NCI-H82 (cell line): ENCODE measurements around the gene MYO16.
"Not testable (repeated sequence)": the region's sequence is repeated elsewhere in the genome, so short reads cannot be mapped to it uniquely, and the experiment has no call there.

ENCODE experiments used
- DNase-seq: peaks from one replicate; lab custom pipeline; 2025; lab: John Stamatoyannopoulos, UW

The MYO16 gene

DNA sequence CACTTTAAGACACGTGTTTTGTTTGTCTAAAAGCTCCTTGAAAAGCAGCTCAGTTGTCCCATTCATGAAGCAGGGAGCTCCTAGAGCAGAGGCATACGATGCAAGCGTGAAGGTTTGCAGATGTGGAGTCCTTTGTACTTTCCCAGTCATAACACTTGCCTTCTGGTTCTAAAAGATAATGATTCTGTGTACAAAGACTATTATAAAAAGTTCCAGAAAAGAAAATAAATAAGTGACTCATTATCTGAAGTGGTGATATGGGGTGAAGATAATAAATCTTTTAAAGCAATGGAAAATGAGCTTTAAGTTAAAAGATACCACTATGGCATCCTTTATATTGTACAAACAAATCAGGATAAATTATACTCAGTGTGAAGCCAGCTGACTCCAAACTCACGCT, 569.9 kb downstream of the MYO16 start:
- DNase-seq = no peak

DNA sequence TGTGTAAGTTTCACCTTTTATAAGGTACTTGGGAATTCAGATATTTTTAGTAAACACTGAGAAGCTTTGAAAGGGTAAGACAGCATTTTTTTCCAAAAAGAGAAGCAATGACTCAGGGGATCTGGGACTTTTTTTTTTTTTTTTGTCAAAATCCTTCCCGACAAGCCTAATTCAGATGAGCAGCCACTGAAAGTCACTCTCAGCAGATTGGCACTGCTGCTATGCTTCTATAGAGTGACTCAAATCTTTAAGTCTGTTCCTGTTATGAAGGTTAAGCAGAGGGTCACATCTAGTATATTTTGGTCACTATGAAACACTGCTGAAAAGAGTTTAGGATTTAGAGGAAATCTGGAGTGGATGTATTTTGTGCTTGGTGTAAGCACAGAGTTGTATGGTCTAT, 571.1 kb downstream of the MYO16 start:
- no peak for DNase-seq

DNA sequence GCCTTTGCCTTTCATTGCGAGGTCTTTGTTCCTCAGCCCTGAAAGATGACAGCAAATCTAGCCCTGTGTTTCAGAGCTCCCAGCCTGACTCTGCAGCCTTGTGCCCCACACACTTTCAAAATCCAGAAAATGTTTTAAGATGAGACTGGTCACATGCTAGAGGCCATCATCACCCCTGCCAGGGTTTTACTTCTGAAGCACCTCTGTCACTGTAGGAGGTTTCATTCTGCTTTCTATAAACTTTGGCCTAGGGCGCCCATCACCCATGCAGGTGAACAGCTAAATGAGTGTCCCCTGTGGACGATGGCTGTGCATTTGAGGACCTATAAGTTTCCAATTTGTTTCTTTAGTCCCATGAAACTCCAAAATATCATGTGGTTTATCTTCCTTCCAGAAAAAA, 574.2 kb downstream of the MYO16 start:
- DNase-seq = no peak

DNA sequence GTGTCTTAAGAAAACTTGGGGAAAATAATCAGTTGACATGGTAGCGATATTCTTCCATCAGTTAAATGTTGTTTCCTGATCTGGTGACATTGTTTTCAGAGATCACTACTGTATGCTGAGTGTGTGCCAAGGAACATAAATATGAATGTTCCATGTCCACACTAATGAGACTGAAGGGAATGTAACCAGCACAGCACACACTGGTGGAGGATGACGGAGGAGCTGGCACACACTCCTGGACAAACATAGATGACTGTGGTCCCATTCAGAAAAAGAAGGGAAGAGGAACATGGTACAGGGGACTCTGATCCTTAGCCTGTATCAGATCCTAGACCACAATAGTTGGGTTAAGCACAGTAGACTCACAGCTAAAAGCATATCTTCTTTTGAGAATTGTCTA, 574.8 kb downstream of the MYO16 start:
- no peak for DNase-seq

DNA sequence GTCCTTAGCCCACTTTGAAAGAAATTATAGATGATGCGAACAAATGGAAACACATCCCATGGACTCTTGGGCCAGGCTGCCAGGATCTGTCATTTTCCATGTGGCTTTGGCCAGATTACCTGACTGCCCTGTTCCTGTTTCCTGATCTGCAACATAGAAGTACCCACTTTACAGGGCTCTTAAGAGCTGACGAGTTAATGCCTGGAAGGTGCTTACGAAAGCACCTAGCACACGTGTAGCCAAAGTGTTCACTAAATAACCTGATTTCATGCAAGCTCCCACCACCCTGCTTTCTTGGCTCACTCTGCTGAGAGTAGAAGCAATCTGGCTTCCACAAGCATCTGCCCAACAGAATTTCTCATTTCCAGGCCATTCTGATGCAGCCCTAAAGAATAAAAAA, 575.2 kb downstream of the MYO16 start:
- DNase-seq = no peak

DNA sequence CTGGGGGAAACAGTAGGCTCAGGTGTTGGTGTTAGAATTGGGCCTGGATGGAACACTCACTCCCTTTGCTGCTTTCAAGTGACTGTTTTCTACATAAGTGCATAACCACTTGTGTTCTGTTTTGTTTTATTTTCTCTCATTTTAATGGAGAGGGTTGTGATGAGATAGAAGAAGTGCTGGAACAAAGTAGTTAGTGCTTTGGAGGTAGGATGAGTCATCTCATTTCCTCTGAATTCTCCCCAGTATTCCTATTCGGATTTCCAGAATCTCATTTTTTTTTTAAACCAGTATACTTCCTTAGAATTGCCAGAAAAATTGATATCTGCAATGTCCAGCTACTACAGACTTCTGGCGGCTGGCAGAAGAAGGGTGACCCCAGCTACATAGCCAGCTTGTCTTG, 575.9 kb downstream of the MYO16 start:
- no peak for DNase-seq

DNA sequence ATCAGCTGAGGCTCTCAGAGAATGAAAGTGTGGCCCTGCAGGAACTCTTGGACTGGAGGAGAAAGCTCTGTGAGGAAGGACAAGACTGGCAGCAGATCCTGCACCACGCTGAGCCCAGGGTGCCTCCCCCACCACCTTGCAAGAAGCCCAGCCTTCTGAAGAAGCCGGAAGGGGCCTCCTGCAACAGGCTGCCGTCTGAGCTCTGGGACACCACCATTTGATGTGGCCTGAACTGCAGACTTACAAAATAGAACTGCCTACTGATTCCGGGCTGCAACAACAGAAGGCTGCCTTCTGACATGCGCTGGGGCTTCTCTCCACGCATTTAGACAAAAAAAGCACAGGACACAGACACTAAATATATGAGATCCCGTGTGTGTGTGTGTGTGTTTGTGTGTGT, 577.2 kb downstream of the MYO16 start:
- no peak for DNase-seq

DNA sequence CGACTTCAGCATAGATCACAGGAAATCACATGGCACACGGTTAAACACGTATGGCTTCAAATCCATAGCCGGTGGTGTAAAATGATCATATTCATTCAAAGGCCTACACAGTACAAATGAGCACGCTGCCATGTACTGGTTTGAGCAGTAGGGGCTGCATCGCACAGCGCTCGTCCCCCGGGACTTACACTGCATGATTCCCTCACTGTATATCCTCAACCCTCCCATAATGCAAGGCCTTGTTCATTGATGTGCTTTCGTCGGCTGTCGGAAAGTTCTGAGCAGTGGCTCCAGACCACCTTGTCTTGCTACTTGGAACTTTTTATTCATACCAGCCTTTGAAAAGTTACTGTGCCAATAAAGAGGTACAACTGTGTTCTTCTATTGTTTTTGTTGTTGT, 578.2 kb downstream of the MYO16 start:
- DNase-seq = no peak

DNA sequence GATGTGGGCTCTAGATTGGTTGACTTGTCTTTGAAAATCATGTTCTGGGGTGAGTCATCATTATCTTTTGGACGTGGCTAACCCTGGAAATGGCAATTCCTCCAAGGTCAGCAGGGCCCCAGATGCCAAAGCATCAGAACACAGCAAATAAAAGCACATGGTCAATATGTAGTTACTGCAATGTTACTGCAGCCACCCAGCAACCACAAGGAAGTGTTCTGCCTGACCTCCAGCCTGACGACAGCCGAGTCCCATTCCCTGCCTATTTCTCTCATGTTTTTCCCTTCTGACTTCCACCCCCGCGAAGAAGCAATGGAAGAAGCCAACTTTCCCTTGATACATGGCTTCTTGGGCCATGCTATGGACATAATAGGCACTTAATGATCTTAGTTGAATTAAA, 579.1 kb downstream of the MYO16 start:
- DNase-seq = no peak

DNA sequence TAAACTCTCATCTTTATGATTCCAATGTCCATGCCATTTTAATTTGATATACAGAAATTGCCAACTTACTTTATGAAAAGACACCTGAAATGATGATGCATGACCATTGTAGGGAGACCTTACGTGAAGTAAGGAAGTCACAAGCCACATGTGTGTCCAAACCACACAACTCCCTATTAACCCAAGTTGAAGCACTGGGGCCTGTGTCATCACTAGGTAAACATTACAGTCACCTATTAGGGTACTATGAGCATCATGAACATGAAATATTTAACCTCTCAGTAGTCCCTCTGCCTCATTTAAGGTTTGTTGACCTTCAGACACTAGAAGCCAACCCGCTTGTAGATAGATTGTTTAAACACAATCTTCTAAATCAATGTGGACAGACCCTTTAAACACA, 580.1 kb downstream of the MYO16 start:
- no peak for DNase-seq

DNA sequence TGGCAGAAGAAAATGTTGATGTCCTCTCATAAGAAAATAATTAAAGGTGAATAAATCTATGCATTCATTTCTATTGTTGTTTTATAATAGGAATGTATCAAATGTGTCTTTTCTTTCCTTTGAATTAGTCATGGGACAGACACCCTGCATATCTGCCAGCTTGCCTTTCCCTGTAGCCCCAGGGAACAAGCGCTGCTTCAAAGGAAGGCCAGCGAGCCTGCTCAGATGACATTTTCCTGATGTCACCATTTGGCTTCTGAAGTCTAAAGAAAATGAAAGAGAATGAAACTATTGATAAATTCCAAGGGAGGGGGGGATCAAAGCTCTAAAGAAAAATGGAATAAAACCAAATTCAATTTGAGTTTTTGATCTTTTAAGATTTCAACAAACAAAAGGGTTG, 582.2 kb downstream of the MYO16 start:
- DNase-seq = no peak

DNA sequence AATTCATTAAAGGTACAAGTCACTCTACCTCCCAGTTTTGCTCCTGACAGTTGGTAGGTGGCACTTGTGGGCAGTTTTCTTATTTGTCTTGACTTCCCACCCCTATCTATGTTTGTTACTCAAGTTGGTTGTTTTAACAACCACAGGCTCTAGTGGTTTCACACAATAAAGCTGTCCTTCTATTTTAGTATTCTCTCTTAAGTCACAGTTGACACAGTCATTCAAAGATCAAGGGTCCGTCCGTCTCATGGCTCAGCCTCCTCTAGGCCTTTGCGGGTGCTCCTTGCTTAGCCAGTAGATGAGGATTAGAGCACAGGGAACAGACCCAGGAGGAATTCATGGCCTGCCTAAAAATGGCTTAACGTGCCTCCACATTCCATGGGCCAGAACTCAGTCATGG, 583.2 kb downstream of the MYO16 start:
- DNase-seq = no peak

DNA sequence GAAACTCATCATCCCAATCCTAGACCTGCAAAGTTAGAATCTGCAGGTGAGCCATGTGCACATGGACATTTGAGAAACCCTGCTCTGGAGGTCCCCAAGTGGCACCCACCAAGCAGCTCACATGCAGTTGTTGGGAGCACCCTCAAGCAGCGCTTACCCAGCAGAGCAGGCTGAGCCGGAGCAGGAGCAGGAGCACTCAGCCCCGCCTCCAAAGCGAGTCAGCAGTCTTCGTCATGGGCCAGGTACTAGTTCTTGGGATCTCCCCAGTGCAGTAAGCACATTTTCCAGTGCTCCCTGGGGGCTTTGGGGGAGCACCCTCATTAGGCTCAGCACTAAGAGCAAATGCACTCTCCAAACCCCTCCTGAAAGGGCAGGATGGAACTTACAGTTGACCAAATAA, 584.3 kb downstream of the MYO16 start:
- no peak for DNase-seq

DNA sequence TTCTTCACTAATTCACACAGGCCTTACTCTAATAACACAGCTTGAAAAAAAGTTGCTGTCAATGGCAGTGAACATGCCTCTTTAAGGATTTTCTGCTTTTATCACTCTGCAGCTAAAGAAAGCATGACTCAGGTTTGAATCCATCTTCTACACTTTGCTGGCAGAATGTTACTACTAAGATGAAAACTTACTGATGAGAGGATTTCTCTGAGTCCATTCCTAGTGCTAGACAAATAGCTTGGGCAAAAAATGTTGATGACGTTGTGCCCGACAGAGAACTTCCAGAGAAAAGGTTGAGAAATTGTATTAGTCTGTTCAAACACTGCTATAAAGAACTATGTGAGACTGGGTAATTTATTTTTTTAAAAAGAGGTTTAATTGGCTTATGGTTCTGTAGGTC, 585.0 kb downstream of the MYO16 start:
- no peak for DNase-seq

DNA sequence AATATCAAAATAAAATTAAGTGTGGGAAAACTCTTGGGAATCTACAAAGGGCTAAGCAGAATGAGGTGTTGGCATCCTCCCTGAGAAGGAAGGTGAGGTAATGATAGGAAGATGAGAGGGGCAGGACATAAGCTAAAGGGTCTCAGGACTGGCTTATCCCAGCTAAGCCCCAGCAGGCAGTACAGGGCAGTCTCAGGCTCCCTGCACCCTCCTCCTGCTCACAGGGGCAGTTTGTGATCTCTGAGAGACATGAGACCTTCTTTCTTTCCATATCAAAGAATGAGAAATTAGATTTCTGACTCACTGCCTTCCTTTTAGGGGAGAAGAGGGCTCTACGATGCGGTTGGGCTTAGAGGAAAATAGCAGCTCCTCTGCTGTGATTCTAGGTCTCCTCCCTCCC, 586.0 kb downstream of the MYO16 start:
- DNase-seq = no peak

DNA sequence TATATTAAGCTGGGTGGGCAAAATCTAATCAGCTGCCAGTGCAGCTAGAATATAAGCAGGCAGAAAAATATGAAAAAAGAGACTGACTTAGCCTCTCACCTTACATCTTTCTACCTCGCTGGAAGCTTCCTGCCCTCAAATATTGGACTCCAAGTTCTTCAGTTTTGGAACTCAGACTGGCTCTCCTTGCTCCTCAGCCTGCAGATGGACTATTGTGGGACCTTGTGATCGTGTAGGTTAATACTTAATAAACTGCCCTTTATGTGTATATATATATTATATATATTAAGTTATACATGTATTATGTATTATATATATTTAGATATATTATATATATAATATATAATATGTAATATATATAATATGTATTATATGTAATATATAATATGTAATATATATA, 588.1 kb downstream of the MYO16 start:
- DNase-seq = not testable (repeated sequence)

DNA sequence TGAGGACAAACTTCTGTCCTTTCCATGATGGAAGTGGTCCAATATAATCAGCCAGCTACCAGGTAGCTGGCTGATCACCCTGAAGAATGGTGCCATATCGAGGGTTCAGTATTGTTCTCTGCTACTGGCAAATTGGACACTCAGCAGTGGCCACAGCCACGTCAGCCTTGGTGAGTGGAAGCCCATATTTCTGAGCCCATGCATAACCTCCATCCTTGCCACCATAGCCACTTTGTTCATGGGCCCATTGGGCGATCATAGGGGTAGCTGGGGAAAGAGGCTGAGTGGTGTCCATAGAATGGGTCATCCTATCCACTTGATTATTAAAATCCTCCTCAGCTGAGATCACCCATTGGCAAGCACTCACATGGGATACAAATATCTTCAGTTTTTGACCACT, 591.2 kb downstream of the MYO16 start:
- no peak for DNase-seq

DNA sequence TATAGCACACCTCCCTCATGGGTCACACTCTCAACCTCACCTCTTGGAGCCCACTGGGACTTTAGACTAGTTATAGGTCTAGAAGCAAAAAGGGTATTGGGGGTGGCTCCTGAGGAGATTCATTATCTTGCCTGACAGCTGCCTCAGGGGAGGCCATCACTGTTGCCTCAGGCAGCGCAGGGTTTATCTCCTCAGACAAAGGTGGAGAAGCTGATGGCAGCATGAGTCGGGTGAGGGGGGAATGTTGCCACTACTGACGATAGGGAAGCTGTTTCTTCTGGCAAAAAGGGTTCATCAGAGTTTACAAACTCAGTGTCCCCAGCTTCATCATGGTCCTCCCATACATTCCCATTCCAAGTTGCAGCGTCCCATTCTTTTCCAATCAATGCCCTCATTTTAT, 594.6 kb downstream of the MYO16 start:
- DNase-seq = no peak

DNA sequence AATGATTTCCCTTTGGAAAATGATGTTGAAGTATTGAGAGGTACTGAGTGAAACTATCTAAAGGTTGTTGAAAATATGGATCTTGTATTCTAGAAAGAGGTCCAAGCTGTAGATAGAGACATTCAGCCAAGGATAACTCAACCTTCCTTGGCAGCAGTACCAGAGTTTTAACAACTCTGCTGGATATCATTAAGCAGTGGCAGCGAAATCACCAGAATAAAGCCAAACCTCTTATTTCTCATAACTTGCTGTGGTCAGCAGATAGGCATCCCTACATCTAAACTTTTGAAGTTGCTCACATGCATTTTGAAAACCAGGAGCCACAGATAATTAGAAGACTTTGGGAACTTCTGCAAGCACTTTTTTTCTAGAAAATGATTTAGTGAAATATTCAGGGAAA, 597.2 kb downstream of the MYO16 start:
- DNase-seq = no peak

DNA sequence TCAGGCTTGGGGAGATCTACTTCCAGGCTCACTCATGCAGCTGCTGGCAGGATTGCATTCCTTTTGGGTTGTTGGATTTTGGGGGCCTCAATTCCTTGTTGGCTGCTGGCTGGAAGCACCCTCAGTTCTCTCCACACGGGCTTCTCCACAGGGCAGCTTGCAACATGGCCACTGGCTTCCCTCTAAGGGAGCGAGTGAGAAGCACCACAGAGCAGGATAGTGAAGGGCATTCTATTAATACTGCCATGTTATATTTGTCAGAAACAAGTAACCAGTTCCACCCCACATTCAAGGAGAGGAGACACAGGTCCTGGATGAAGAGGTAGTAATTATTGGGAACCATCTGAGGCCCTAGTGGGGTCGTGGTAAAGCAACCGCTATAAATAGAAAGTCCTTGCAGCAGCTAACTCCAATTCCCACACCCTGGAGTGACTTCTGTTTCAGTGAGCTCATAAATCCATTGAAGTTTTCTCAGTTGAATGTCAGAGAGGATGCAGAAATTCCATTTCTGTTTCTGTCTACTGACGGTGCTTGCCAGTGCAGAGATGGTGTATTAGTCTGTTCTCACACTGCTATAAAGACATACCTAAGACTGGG, 598.0 kb downstream of the MYO16 start:
- DNase-seq = no peak

DNA sequence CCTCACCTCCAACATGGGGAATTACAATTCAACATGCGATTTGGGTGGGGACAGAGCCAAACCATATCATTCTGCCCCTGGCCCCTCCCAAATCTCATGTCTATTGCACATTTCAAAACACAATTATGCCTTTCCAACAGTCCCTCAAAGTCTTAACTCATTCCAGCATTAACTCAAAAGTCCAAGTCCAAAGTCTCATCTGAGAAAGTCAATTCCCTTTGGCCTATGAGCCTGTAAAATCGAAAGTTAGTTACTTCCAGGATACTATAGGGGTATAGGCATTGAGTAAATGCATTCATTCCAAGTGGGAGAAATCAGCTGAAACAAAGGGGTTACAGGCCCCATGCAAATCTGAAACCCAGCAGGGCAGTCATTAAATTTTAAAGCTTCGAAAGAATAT, 598.8 kb downstream of the MYO16 start:
- no peak for DNase-seq

DNA sequence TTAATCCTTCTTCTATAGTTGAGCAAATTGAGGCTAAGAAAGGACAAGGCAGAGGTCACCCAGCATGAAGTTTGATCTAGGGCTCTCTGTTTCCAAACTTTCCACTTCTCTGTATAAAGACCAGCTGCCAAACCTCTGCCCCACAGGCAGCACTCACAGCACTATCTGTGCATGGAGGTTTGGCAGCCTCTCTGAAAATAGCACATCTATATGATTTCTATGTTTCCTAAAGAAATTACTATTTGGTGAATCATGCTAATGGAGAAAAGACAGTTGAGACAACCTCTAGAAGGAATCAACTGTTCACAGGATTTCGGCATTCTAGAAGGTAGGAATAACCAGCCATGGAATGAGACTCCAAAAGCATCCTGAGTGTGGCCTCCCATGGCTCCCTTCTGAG, 602.5 kb downstream of the MYO16 start:
- no peak for DNase-seq

DNA sequence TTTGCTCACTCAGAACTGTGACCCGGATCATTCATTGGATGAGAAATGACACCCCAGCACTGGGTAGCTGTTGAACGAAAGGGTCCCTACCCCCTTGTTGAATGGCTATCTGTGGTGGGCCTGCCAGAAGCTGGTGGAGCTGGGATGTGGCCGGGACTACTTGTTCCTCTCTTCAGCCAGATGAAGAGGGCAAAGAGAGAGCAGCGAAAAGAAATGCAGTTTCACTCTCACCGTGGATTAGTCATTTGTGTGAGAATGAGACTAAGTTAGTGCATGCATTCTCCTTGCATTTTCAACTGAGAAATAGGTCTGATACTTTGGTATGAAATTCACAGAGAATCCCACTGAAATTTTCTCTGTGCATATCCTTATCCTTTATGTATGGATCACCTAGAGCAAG, 603.9 kb downstream of the MYO16 start:
- no peak for DNase-seq

DNA sequence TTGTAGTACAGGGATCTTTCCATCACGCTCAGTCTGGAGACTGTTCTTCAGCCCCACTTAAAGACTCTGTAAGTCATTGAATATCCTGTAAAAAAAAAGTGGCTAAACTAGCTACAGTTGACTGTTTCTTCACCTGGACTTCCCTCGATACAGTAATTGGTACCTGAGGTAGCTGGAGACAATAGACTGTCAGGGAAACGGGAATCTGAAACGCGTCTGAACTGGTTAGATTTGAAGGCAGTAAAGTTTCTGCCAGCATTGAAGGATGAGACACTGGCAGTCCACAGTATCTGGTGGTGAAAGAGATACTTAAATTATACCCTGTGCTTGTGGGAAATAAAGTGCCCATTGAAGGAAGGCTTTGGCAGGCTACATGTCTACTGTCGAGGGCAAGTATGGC, 606.5 kb downstream of the MYO16 start:
- DNase-seq = no peak

DNA sequence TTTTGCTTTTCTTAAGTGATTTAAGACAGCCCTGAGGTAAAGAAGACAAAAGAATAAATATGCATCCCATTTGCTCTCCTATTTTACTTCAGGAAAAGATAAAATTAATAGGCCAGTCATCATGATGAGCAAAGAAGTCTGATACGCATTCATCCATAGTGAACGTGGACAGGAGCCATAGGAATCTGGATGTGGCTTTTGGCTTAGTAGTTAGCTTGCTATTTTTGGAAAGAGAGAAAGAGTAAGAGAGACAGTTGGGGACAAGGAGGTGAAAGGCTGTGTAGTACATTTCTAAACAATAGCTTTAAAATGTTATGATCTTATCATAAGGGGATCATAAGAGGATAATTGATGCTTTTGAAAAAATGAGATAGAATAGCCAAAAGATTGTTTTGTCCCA, 611.7 kb downstream of the MYO16 start:
- DNase-seq = no peak
